OCI-LY1 (cell line): Measurements from ENCODE around the gene ARL15.

Experiments used
- H2AFZ ChIP-seq: fragments of 200-600 bp; sonication (generic), shearing (Covaris generic); 2 replicates; pipeline ENCODE4 v1.6.0; 2014; ENCODE audit warnings: antibody characterized with exemption, mild to moderate bottlenecking, low read length
- H3F3A ChIP-seq: fragments of 200-600 bp; sonication (generic), shearing (Covaris generic); 2 replicates; pipeline ENCODE4 v1.6.0; 2014; ENCODE audit warnings: mild to moderate bottlenecking, antibody characterized with exemption, low read length, moderate library complexity; ENCODE audit not compliant: insufficient read depth
- H3K27ac ChIP-seq: fragments of 200-600 bp; sonication (generic); 2 replicates; pipeline ENCODE4 v1.5.1; 2014; ENCODE audit warnings: low read length, mixed run types, mild to moderate bottlenecking, low read depth; ENCODE audit not compliant: poor library complexity, severe bottlenecking
- H3K27me3 ChIP-seq: fragments of 200-600 bp; sonication (generic); 2 replicates; pipeline ENCODE4 v1.6.0; 2014; ENCODE audit warnings: antibody characterized with exemption, mild to moderate bottlenecking, low read length, moderate library complexity; ENCODE audit not compliant: insufficient read depth
- H3K36me3 ChIP-seq: fragments of 200-600 bp; sonication (generic); 2 replicates; pipeline ENCODE4 v1.6.1; 2014; ENCODE audit warnings: mild to moderate bottlenecking, antibody characterized with exemption, low read length, moderate library complexity, mixed read lengths; ENCODE audit not compliant: insufficient read depth
- H3K4me1 ChIP-seq: fragments of 200-600 bp; sonication (generic); 2 replicates; pipeline ENCODE4 v1.5.1; 2014; ENCODE audit warnings: mild to moderate bottlenecking, low read length, moderate library complexity; ENCODE audit not compliant: insufficient read depth, severe bottlenecking
- H3K4me2 ChIP-seq: fragments of 200-600 bp; sonication (generic), shearing (Covaris generic); 2 replicates; pipeline ENCODE4 v1.6.1; 2014; ENCODE audit warnings: low read length
- H3K4me3 ChIP-seq: fragments of 200-600 bp; sonication (generic); 2 replicates; pipeline ENCODE4 v1.5.1; 2014; ENCODE audit warnings: low read length, low read depth, mild to moderate bottlenecking, mixed read lengths; ENCODE audit not compliant: poor library complexity, severe bottlenecking
- H3K79me2 ChIP-seq: fragments of 200-600 bp; shearing (Covaris generic); 2 replicates; pipeline ENCODE4 v1.6.1; 2016; ENCODE audit warnings: mixed run types, low read length, mixed read lengths; ENCODE audit not compliant: insufficient read depth
- H3K9ac ChIP-seq: fragments of 200-600 bp; sonication (generic), shearing (Covaris generic); 2 replicates; pipeline ENCODE4 v1.6.1; 2014; ENCODE audit warnings: mild to moderate bottlenecking, low read length, mixed read lengths
- H3K9me2 ChIP-seq: fragments of 200-600 bp; sonication (generic), shearing (Covaris generic); 2 replicates; pipeline ENCODE4 v1.6.1; 2014; ENCODE audit warnings: low read depth, mild to moderate bottlenecking, low read length, mixed read lengths
- H3K9me3 ChIP-seq: fragments of 200-600 bp; shearing (Covaris generic); 2 replicates; pipeline ENCODE4 v1.6.1; 2014; ENCODE audit warnings: low read length, mixed read lengths
- H4K20me1 ChIP-seq: fragments of 200-600 bp; sonication (generic), shearing (Covaris generic); 2 replicates; pipeline ENCODE4 v1.6.0; 2016; ENCODE audit warnings: mild to moderate bottlenecking, low read length; ENCODE audit not compliant: insufficient read depth
- CTCF ChIP-seq: fragments of 200-600 bp; sonication (generic), shearing (Covaris generic); IDR thresholded peaks from 2 replicates; pipeline ENCODE4 v1.5.1; 2017; ENCODE audit warnings: mild to moderate bottlenecking, antibody characterized with exemption, low read length, moderate library complexity, mixed read lengths
- EZH2 ChIP-seq: fragments of 200-600 bp; sonication (generic), shearing (Covaris generic); IDR thresholded peaks from 2 replicates; pipeline ENCODE4 v1.8.0; 2017; ENCODE audit warnings: borderline replicate concordance, mixed run types, mild to moderate bottlenecking, antibody characterized with exemption, low read length, moderate library complexity, mixed read lengths

Gene ARL15

GRCh38 chr5:53893626-53894025 is 416.7 kb downstream of the ARL15 start:
- no peak for TF ChIP-seq EZH2
- TF ChIP-seq CTCF, result no peak
- Histone ChIP-seq H3K27ac (no peak overlapping the region), H3K4me1 (no peaks in the 10 kb centered on the region), H4K20me1 (no peaks in the 10 kb centered on the region), H3K4me3 (no peak overlapping the region), H3K9me2 (no peaks in the 10 kb centered on the region), H3F3A (no peaks in the 10 kb centered on the region), H3K79me2 (no peaks in the 10 kb centered on the region), H3K36me3 (peaks cover 45% of the 10 kb centered on the region), H3K27me3 (no peaks in the 10 kb centered on the region), H3K4me2 (no peak overlapping the region), H2AFZ (no peak overlapping the region), H3K9ac (no peak overlapping the region), H3K9me3 (no peaks in the 10 kb centered on the region)

GRCh38 chr5:53892224-53892623 is 418.1 kb downstream of the ARL15 start:
- Histone ChIP-seq H3K4me1 (no peaks in the 10 kb centered on the region), H3K9ac (no peak overlapping the region), H3K27ac (no peak overlapping the region), H3F3A (no peaks in the 10 kb centered on the region), H3K4me3 (no peak overlapping the region), H3K36me3 (peaks cover 43% of the 10 kb centered on the region; the same call in 1 of the 2 replicates), H2AFZ (no peak overlapping the region), H3K27me3 (no peaks in the 10 kb centered on the region), H3K4me2 (no peak overlapping the region), H3K9me3 (no peaks in the 10 kb centered on the region), H4K20me1 (no peaks in the 10 kb centered on the region), H3K79me2 (no peaks in the 10 kb centered on the region), H3K9me2 (no peaks in the 10 kb centered on the region)
- TF ChIP-seq CTCF (no peak), EZH2 (no peak)

- no peak overlapping the region for H3K4me2 ChIP-seq
- H3K9me2 ChIP-seq, result no peaks in the 10 kb centered on the region
- no peaks in the 10 kb centered on the region for H3K27me3 ChIP-seq
- H3K79me2 ChIP-seq, result no peaks in the 10 kb centered on the region
- H3F3A ChIP-seq, result no peaks in the 10 kb centered on the region
- H3K9ac ChIP-seq, result no peak overlapping the region
- H4K20me1 ChIP-seq, result no peaks in the 10 kb centered on the region
- peaks cover 46% of the 10 kb centered on the region for H3K36me3 ChIP-seq
- H3K9me3 ChIP-seq, result no peaks in the 10 kb centered on the region
- no peaks in the 10 kb centered on the region for H3K4me1 ChIP-seq
- no peak overlapping the region for H2AFZ ChIP-seq
- H3K4me3 ChIP-seq, result no peak overlapping the region
- H3K27ac ChIP-seq, result no peak overlapping the region
- no peak for TF ChIP-seq EZH2
These were observed 419.2 kb downstream of the ARL15 start for GRCh38 chr5:53891159-53891558.

GRCh38 chr5:53890490-53890889 is 419.9 kb downstream of the ARL15 start:
- H3K27ac ChIP-seq, result no peak overlapping the region
- no peak overlapping the region for H3K4me2 ChIP-seq
- TF ChIP-seq CTCF (no peak), EZH2 (no peak)
- H3K79me2 ChIP-seq, result no peaks in the 10 kb centered on the region
- H3K4me1 ChIP-seq, result no peaks in the 10 kb centered on the region
- H3K9me2 ChIP-seq, result no peaks in the 10 kb centered on the region
- H2AFZ ChIP-seq, result no peak overlapping the region
- H4K20me1 ChIP-seq, result no peaks in the 10 kb centered on the region
- no peaks in the 10 kb centered on the region for H3K27me3 ChIP-seq
- no peak overlapping the region for H3K9ac ChIP-seq
- H3K4me3 ChIP-seq, result no peak overlapping the region
- H3K9me3 ChIP-seq, result no peaks in the 10 kb centered on the region
- peaks cover 52% of the 10 kb centered on the region for H3K36me3 ChIP-seq
- no peaks in the 10 kb centered on the region for H3F3A ChIP-seq
